ENCODE measurements around the gene RNASEH2A.
A peak's percentile ranks its signal among the peaks of the same experiment; 100 is the strongest.
"Not testable (repeated sequence)": the region's sequence is repeated elsewhere in the genome, so short reads cannot be mapped to it uniquely, and the experiment has no call there.

The RNASEH2A gene

DNA sequence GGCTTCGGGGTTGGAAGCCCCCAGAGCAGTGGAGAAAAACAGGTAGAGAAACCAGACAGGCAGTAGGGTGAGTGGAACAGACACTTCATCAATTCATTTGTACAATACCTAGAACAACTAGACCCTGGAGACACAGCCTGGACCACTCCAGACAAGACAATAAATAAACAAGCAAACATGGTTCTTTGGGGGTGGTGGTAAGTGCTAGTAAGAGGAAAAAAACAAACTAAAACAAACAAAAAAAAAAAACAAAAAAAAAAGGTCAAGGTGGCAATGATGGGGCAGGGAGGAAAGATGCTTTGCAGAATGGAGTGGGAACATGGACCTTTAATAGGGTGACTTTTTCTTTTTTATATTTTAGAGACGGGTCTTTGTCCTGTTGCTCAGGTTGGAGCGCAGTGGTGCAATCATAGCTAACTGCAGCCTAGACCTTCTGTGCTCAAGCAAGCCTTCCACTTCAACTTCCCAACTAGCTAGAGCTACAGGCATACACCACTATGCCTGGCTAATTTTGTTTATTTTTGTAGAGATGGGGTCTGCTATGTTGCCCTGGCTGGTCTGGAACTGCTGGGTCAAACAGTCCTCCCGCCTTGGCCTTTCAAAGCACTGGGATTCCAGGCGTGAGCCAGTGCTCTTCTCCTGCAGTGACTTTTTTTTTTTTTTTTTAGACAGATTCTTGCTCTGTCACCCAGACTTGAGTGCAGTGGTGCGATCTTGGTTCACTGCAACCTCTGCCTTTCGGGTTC lies 12.0 kb upstream of the RNASEH2A start:
- peak; percentile 16 to 71 (median 34) for DNase-seq

- no peak for DNase-seq
These were observed 11.4 kb upstream of the RNASEH2A start for GRCh38 chr19:12794971-12795381.

- peak; percentile 61 to 88 (median 65) for DNase-seq
These were observed 10.0 kb upstream of the RNASEH2A start for GRCh38 chr19:12796146-12797071.

DNA sequence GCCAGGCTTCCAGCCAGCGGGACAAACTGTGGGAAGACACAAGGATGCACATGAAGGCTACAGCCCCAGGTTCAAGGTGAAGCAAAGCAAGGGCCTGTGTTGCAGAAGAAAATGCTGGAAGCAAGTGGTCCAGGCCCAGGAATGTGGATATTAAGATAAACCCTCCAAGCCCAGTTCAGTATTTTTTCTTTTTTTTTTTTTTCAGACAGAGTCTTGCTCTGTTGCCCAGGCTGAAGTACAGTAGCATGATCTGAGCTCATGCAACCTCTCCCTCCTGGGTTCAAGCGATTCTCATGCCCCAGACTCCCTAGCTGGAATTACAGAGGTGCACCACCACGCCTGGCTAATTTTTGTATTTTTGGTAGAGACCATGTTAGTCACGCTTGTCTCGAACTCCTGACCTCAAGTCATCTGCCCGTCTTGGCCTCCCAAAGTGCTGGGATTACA lies 9.2 kb upstream of the RNASEH2A start:
- DNase-seq = no peak

DNA sequence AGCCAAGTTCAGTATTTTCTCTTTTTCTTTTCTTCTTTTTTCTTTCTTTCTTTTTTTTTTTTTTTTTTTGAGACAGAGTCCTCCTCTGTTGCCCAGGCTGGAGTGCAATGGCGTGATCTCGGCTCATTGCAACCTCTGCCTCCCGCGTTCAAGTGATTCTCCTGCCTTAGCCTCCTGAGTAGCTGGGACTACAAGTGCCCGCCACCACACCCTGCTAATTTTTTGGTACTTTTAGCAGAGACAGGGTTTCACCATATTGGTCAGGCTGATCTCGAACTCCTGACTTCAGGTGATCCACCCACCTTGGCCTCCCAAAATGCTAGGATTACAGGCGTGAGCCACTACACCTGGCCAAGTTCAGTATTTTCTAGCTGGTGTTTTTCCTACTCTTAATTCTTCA lies 8.8 kb upstream of the RNASEH2A start:
- DNase-seq = not testable (repeated sequence)

- DNase-seq = no peak
These were observed 6.5 kb upstream of the RNASEH2A start for GRCh38 chr19:12799742-12800465.

DNA sequence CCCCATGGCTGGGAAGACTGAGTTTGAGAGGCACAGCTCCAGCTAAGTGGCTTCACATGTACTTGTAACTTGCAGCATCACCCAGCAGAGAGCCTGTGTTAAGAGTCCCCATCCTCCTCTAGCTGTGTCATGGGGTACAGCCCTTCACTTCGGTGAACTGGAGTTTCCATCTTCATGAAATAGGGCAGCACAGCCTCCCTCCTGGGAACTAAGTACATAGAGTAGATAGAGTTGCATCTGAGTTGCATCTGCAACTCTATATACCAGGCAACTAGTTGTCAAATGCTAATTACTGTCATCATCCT lies 6.0 kb upstream of the RNASEH2A start:
- no peak for DNase-seq

DNA sequence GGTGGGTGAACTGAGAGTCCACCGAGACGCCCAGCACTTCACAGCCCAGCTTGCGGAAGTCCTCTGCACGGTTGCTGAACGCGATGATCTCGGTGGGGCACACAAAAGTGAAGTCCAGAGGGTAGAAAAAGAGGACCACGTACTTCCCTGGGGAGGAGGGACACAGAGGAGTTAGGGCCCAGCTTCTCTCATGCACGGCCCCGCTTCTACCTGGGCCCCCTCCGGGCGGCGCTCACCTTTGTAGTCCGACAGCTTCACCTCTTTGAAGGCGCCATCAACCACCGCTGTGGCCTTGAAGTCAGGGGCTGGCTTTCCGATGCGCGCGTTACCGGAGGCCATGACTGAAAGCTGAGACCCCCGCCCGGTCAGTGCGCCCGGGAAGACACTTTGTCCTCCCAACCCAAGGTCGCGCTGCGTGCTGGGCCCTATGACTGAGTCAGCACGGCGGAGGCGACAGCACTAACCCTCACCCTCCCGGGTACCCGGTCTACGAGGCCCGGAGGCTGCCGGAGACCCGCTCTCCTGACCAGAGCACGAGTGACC lies 5.4 kb upstream of the RNASEH2A start:
- DNase-seq = peak in 2 of 6 experiments; percentile 32

DNA sequence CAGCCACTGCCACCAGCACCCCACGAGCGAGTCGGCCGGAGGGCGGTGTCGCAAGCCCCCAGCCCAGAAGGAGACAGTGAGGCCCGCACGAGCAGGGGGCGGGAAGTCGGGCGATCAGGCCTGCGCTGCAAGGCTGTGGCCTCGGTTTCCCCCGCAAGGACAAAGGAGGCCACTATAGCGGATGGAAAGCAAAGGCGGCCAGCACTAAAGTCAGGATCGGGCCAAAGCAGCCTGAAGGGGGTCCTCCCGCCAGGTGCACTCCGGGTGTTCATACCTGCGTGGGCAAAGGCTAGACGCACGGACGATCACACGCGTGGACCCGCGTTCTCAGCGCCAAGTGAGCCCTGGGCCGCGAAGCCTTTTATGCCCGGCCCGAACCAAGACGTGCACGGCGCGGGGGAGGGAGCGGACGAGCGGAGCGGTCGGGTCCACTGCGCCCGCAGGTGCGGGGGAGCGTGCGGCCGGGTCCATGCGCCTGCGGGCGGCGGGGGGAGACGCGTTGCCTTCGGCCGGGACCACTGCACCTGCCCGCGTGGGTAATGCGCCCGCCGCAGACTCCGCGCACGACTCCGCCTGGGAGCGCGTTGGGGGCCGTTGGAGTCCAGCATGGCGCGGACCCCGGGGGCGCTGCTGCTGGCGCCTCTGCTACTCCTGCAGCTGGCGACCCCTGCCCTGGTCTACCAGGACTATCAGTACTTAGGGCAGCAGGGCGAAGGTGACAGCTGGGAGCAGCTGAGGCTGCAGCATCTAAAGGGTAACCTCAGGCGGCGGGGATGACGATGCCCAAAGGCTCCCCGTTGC lies 4.7 kb upstream of the RNASEH2A start, which contains the start of the genes PRDX2 and THSD8:
Gene PRDX2 (minus strand): TSS at position 335 of the 801 bp plus-strand sequence. CDS start 539 bp downstream, outside the sequence.
Gene THSD8 (plus strand): TSS at position 604 of the 801 bp plus-strand sequence. CDS start 3 bp downstream, at position 607.
- peak; percentile 31 to 72 (median 57) for DNase-seq

- DNase-seq = no peak
These were observed 3.9 kb upstream of the RNASEH2A start for GRCh38 chr19:12802267-12803106.

GRCh38 chr19:12804051-12804450 lies 2.3 kb upstream of the RNASEH2A start:
- DNase-seq = no peak

DNA sequence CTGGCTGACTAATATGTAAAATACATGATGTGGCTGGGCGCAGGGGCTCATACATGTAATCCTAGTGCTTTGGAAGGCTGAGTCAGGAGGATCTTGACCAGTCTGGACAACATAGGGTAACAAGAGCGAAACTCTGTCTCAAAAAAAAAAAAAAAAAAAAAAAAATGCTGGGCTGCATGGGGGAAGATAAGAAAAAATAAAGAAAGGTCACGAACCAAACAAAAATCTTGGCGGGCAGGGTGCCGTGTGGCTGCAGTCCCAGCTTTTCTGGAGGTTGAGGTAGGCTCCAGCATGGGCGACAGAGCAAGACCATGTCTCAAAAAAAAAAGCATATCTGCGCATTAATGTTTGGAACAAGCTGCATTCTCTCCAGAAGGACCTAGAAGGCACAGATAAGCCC lies 8.7 kb downstream of the RNASEH2A start:
- no peak for DNase-seq

GRCh38 chr19:12817188-12817587 lies 10.8 kb downstream of the RNASEH2A start:
- not testable (repeated sequence) for DNase-seq

DNA sequence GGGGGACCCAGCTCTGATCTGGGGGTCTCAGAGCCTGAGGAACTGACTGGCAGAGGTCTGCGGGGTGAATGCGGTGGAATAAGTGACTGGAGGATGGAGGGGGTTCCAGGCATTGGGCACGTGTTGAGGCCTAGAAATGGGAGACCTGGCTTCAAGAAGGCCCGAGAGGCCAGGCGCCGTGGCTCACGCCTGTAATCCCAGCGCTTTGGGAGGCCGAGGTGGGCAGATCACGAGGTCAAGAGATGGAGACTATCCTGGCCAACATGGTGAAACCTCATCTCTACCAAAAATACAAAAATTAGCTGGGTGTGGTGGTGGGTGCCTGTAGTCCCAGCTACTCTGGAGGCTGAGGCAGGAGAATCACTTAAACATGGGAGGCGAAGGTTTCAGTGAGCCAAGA lies 11.4 kb downstream of the RNASEH2A start:
- DNase-seq = not testable (repeated sequence)

DNA sequence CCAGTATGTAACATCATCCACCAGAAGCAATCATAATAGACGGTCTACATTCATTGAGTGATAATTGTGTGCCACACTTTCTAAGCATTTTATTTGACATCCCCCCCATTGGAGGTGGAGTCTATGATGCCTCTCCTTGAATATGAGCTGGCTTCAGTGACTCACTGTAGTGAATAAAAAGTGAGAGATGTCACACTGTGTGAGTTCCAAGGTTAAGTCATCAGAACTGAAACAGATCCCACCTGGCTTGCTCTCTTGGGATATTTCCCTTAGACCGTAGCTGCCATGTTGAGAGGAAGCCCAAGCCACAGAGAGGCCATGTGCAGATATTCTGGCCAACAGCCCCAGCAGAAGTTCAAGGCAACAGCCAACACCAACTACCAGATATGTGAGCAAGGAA lies 15.4 kb downstream of the RNASEH2A start:
- DNase-seq = no peak

GRCh38 chr19:12825254-12826131 lies 19.1 kb downstream of the RNASEH2A start:
- DNase-seq = peak in 1 of 6 experiments; percentile 5

DNA sequence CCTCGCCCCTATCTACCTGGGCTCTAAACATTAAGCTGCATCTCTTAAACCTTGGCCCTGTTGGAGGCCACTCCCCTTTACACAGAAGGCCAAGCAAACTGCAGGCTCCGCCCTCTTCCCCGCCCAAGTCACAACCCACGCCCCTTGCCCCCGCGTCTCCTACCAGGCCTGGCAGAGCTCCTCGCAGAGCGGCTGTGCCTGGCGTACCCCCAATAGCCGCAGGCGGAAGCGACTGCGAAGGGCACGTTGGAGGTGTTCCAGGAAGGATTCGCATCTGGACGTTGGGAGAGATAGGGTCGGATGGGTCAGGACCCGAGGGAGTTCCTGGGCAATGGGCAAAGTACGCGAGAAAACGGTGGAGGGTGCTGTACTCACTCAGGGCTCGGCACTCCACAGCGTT lies 22.1 kb downstream of the RNASEH2A start:
- no peak for DNase-seq

- DNase-seq = no peak
These were observed 27.0 kb downstream of the RNASEH2A start for GRCh38 chr19:12833418-12833737.

GRCh38 chr19:12833738-12834565 lies 27.6 kb downstream of the RNASEH2A start:
- DNase-seq = peak in 1 of 6 experiments; percentile 15
